ENCODE measurements around the gene RPRD1A. TPM values are rescaled to one million over a fixed set of nuclear protein-coding genes. Genes with fewer than 3 reads are reported as not detected.

Gene RPRD1A
- total and polyA plus RNA-seq, 2 experiments from 2014 or later, result 23.3 to 68.0 TPM

GRCh38 chr18:36107477-36107876 is 40.1 kb upstream of the RPRD1A start:
- Histone ChIP-seq H3K27me3 (no peaks in the 10 kb centered on the region), H3K9me2 (replicated peaks; ENCODE audit: insufficient read depth) (no peaks in the 10 kb centered on the region), H3K36me3 (replicated peaks; ENCODE audit: insufficient read depth, low read depth) (no peaks in the 10 kb centered on the region), H4K20me1 (ENCODE audit: insufficient read depth, poor library complexity, severe bottlenecking) (no peaks in the 10 kb centered on the region), H3K4me2 (no peak overlapping the region), H3K79me2 (no peaks in the 10 kb centered on the region), H3K27ac (no peak overlapping the region), H3K9me3 (ENCODE audit: low read depth) (no peaks in the 10 kb centered on the region), H2AFZ (no peak overlapping the region), H3K4me1 (ENCODE audit: insufficient read depth) (no peaks in the 10 kb centered on the region), H3K4me3 (no peak overlapping the region)
- DNase-seq (ENCODE audit: low spot score), result no peak
- TF ChIP-seq EZH2 (IDR thresholded peaks at IDR 0.05; ENCODE audit: borderline replicate concordance) (no peak), CTCF (IDR thresholded peaks at IDR 0.05; ENCODE audit: poor library complexity) (no peak), EZH2phosphoT487 (IDR thresholded peaks at IDR 0.05; ENCODE audit: low read depth, severe bottlenecking, unreplicated experiment) (no peak)

GRCh38 chr18:36104749-36105148 is 37.4 kb upstream of the RPRD1A start:
- Histone ChIP-seq H4K20me1 (ENCODE audit: insufficient read depth, poor library complexity, severe bottlenecking) (no peaks in the 10 kb centered on the region), H3K9me3 (ENCODE audit: low read depth) (no peaks in the 10 kb centered on the region), H3K9me2 (replicated peaks; ENCODE audit: insufficient read depth) (no peaks in the 10 kb centered on the region), H3K4me1 (ENCODE audit: insufficient read depth) (no peaks in the 10 kb centered on the region), H3K36me3 (replicated peaks; ENCODE audit: insufficient read depth, low read depth) (no peaks in the 10 kb centered on the region), H3K4me2 (no peak overlapping the region), H3K79me2 (no peaks in the 10 kb centered on the region), H3K27ac (no peak overlapping the region), H3K4me3 (no peak overlapping the region), H2AFZ (no peak overlapping the region), H3K27me3 (no peaks in the 10 kb centered on the region)
- TF ChIP-seq CTCF (IDR thresholded peaks at IDR 0.05; ENCODE audit: poor library complexity), result no peak
- TF ChIP-seq EZH2phosphoT487 (IDR thresholded peaks at IDR 0.05; ENCODE audit: low read depth, severe bottlenecking, unreplicated experiment), result no peak
- TF ChIP-seq EZH2 (IDR thresholded peaks at IDR 0.05; ENCODE audit: borderline replicate concordance), result no peak
- WGBS (ENCODE audit: low lambda C conversion rate, missing lambda C conversion rate), result 79% methylated on average over 2 of the region's 2 CpGs
- no peak for DNase-seq (ENCODE audit: low spot score)

GRCh38 chr18:36101943-36102342 is 34.6 kb upstream of the RPRD1A start:
- Histone ChIP-seq H3K27ac (no peak overlapping the region), H4K20me1 (ENCODE audit: insufficient read depth, poor library complexity, severe bottlenecking) (no peaks in the 10 kb centered on the region), H3K4me2 (no peak overlapping the region), H3K27me3 (no peaks in the 10 kb centered on the region), H3K36me3 (replicated peaks; ENCODE audit: insufficient read depth, low read depth) (no peaks in the 10 kb centered on the region), H3K4me3 (no peak overlapping the region), H3K9me3 (ENCODE audit: low read depth) (no peaks in the 10 kb centered on the region), H3K79me2 (no peaks in the 10 kb centered on the region), H2AFZ (no peak overlapping the region), H3K9me2 (replicated peaks; ENCODE audit: insufficient read depth) (no peaks in the 10 kb centered on the region), H3K4me1 (ENCODE audit: insufficient read depth) (no peaks in the 10 kb centered on the region)
- no peak for TF ChIP-seq EZH2phosphoT487 (IDR thresholded peaks at IDR 0.05; ENCODE audit: low read depth, severe bottlenecking, unreplicated experiment)
- no peak for TF ChIP-seq CTCF (IDR thresholded peaks at IDR 0.05; ENCODE audit: poor library complexity)
- TF ChIP-seq EZH2 (IDR thresholded peaks at IDR 0.05; ENCODE audit: borderline replicate concordance), result no peak
- DNase-seq (ENCODE audit: low spot score), result no peak
- 89% methylated on average over 7 of the region's 7 CpGs for WGBS (ENCODE audit: low lambda C conversion rate, missing lambda C conversion rate)

- Histone ChIP-seq H3K79me2 (no peaks in the 10 kb centered on the region), H3K9me3 (ENCODE audit: low read depth) (no peaks in the 10 kb centered on the region), H3K27ac (no peak overlapping the region), H4K20me1 (ENCODE audit: insufficient read depth, poor library complexity, severe bottlenecking) (no peaks in the 10 kb centered on the region), H3K4me3 (no peak overlapping the region), H3K36me3 (replicated peaks; ENCODE audit: insufficient read depth, low read depth) (no peaks in the 10 kb centered on the region), H3K9me2 (replicated peaks; ENCODE audit: insufficient read depth) (no peaks in the 10 kb centered on the region), H3K4me2 (no peak overlapping the region), H3K27me3 (no peaks in the 10 kb centered on the region), H2AFZ (no peak overlapping the region), H3K4me1 (ENCODE audit: insufficient read depth) (no peaks in the 10 kb centered on the region)
- no peak for TF ChIP-seq EZH2phosphoT487 (IDR thresholded peaks at IDR 0.05; ENCODE audit: low read depth, severe bottlenecking, unreplicated experiment)
- no peak for TF ChIP-seq CTCF (IDR thresholded peaks at IDR 0.05; ENCODE audit: poor library complexity)
- TF ChIP-seq EZH2 (IDR thresholded peaks at IDR 0.05; ENCODE audit: borderline replicate concordance), result no peak
- no peak for DNase-seq (ENCODE audit: low spot score)
Measured at GRCh38 chr18:36099311-36099710, 32.0 kb upstream of the RPRD1A start.

Data from hepatocyte (in vitro differentiated cells).